COR-L47 (cell line): Measurements from ENCODE around the gene QRICH1.
A peak's percentile ranks its signal among the peaks of the same experiment; 100 is the strongest.

Source experiments
- DNase-seq: peaks from one replicate; lab custom pipeline; 2025; lab: John Stamatoyannopoulos, UW

QRICH1 gene

GRCh38 chr3:49119036-49119435 lies 25.2 kb upstream of the QRICH1 start:
- DNase-seq: no peak

GRCh38 chr3:49112262-49112661 lies 18.4 kb upstream of the QRICH1 start:
- no peak for DNase-seq

- DNase-seq: no peak
These were observed 17.5 kb upstream of the QRICH1 start for GRCh38 chr3:49111347-49111746.

- no peak for DNase-seq
These were observed 16.9 kb upstream of the QRICH1 start for GRCh38 chr3:49110780-49111179.

GRCh38 chr3:49108346-49108745 lies 14.5 kb upstream of the QRICH1 start:
- no peak for DNase-seq

GRCh38 chr3:49104427-49105291 lies 10.8 kb upstream of the QRICH1 start, which contains the start of gene QARS1:
Gene QARS1, minus strand, starts transcription at chr3:49104757. Its CDS starts 24 bp downstream, at chr3:49104733.
- peak; percentile 66 for DNase-seq

- no peak for DNase-seq
These were observed 10.2 kb upstream of the QRICH1 start for GRCh38 chr3:49104052-49104426.

GRCh38 chr3:49100046-49100615 lies 6.3 kb upstream of the QRICH1 start:
- no peak for DNase-seq

GRCh38 chr3:49098910-49099630 lies 5.2 kb upstream of the QRICH1 start:
- DNase-seq: no peak

GRCh38 chr3:49098429-49098828 lies 4.6 kb upstream of the QRICH1 start:
- DNase-seq: no peak

GRCh38 chr3:49092938-49093852 lies 676 bp downstream of the QRICH1 start:
- DNase-seq: peak; percentile 49

- no peak for DNase-seq
These were observed 12.4 kb downstream of the QRICH1 start for GRCh38 chr3:49081429-49081828.

GRCh38 chr3:49079270-49079669 lies 14.6 kb downstream of the QRICH1 start:
- no peak for DNase-seq

GRCh38 chr3:49076646-49077045 lies 17.2 kb downstream of the QRICH1 start:
- DNase-seq: no peak

GRCh38 chr3:49076116-49076515 lies 17.8 kb downstream of the QRICH1 start:
- DNase-seq: no peak

GRCh38 chr3:49058011-49058410 lies 35.9 kb downstream of the QRICH1 start:
- DNase-seq: no peak

GRCh38 chr3:49057268-49057667 lies 36.6 kb downstream of the QRICH1 start:
- no peak for DNase-seq

- no peak for DNase-seq
These were observed 39.5 kb downstream of the QRICH1 start for GRCh38 chr3:49054344-49054862.

- no peak for DNase-seq
These were observed 40.3 kb downstream of the QRICH1 start for GRCh38 chr3:49053543-49053942.

GRCh38 chr3:49035281-49035680 lies 58.6 kb downstream of the QRICH1 start:
- DNase-seq: no peak

- DNase-seq: no peak
These were observed 59.2 kb downstream of the QRICH1 start for GRCh38 chr3:49034650-49035049.
